Measurements from ENCODE around the gene EPHB3.

DNA sequence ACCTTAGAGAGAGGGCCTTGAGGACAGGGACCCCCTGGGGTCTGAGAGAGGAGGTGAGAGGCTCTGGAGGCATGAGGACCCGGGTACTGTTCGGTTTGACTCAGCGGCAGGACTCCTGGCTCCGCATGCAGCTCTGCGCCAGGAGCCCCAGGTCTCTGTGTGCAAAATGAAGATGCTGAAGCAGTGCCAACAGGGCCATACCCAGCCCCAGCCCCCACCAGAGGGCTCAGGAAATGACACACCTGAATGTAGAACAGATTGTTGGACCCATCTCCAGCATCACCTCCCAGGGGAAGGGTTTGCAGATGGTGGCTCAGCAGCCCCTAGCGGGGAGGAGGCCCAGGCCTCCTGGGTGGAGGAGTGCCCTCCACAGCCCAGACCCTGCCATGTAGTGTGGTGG is 30.2 kb downstream of the EPHB3 start:
- TF ChIP-seq, protein P1, sequence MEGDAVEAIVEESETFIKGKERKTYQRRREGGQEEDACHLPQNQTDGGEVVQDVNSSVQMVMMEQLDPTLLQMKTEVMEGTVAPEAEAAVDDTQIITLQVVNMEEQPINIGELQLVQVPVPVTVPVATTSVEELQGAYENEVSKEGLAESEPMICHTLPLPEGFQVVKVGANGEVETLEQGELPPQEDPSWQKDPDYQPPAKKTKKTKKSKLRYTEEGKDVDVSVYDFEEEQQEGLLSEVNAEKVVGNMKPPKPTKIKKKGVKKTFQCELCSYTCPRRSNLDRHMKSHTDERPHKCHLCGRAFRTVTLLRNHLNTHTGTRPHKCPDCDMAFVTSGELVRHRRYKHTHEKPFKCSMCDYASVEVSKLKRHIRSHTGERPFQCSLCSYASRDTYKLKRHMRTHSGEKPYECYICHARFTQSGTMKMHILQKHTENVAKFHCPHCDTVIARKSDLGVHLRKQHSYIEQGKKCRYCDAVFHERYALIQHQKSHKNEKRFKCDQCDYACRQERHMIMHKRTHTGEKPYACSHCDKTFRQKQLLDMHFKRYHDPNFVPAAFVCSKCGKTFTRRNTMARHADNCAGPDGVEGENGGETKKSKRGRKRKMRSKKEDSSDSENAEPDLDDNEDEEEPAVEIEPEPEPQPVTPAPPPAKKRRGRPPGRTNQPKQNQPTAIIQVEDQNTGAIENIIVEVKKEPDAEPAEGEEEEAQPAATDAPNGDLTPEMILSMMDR (IDR thresholded peaks at IDR 0.05), result no peak
- no peak for TF ChIP-seq POLR2AphosphoS5 (IDR thresholded peaks at IDR 0.05)
- no peak for TF ChIP-seq POLR2A (IDR thresholded peaks at IDR 0.05)
- TF ChIP-seq EP300 (IDR thresholded peaks at IDR 0.05), result no peak

Measured in sigmoid colon (tissue), 4 donors.